ENCODE data around the gene SPTLC2.

GRCh38 chr14:77646907-77647306 lies 30.5 kb upstream of the SPTLC2 start:
- TF ChIP-seq REST (IDR thresholded peaks at IDR 0.05; ENCODE audit: insufficient replicate concordance, low read depth) (no peak), CTCF (IDR thresholded peaks at IDR 0.05; ENCODE audit: insufficient read depth, low read length) (no peak), POLR2AphosphoS5 (IDR thresholded peaks at IDR 0.05; ENCODE audit: low read depth) (no peak), SPI1 (IDR thresholded peaks at IDR 0.05; ENCODE audit: borderline replicate concordance, low read depth) (no peak), GABPA (IDR thresholded peaks at IDR 0.05; ENCODE audit: low read depth) (no peak)

Data from HL-60 (cell line).